HEK293 (cell line): ENCODE data around the gene RAD17.
"Not testable (repeated sequence)": the region's sequence is repeated elsewhere in the genome, so short reads cannot be mapped to it uniquely, and the experiment has no call there.

Experiments
- CTCF ChIP-seq: fragments of 450-650 bp; formaldehyde crosslinking; IDR thresholded peaks from 2 replicates; pipeline ENCODE4 v1.5.1; 2016; ENCODE audit warnings: missing biosample characterization, missing genetic modification characterization
- GLI2 ChIP-seq: fragments of 450-650 bp; formaldehyde crosslinking; IDR thresholded peaks from 2 replicates; pipeline ENCODE4; 2017; ENCODE audit warnings: missing biosample characterization, missing genetic modification characterization, low read depth, borderline replicate concordance
- YY1 ChIP-seq: fragments of 450-650 bp; formaldehyde crosslinking; IDR thresholded peaks from 2 replicates; pipeline ENCODE4 v1.5.1; 2018; ENCODE audit warnings: missing biosample characterization, missing genetic modification characterization
- ZNF324 ChIP-seq: fragments of 450-650 bp; formaldehyde crosslinking; IDR thresholded peaks from 2 replicates; pipeline ENCODE4 v1.5.1; 2016; ENCODE audit warnings: missing biosample characterization, missing genetic modification characterization
- ZNF600 ChIP-seq: fragments of 450-650 bp; formaldehyde crosslinking; IDR thresholded peaks from 2 replicates; pipeline ENCODE4 v1.5.1; 2016; ENCODE audit warnings: missing biosample characterization, missing genetic modification characterization
- TF ChIP-seq, protein P1 (sequence below): fragments of 450-650 bp; formaldehyde crosslinking; IDR thresholded peaks from 2 replicates; pipeline ENCODE4 v1.5.1; 2016; ENCODE audit warnings: missing biosample characterization, missing genetic modification characterization

GRCh38 chr5:69450527-69450926, 80.9 kb downstream of the RAD17 start:
- not testable (repeated sequence) for TF ChIP-seq GLI2 (tag by site-specific recombination); ZNF324 (tag by site-specific recombination); YY1 (tag by site-specific recombination); ZNF600; CTCF (tag by site-specific recombination)
- TF ChIP-seq, protein P1, sequence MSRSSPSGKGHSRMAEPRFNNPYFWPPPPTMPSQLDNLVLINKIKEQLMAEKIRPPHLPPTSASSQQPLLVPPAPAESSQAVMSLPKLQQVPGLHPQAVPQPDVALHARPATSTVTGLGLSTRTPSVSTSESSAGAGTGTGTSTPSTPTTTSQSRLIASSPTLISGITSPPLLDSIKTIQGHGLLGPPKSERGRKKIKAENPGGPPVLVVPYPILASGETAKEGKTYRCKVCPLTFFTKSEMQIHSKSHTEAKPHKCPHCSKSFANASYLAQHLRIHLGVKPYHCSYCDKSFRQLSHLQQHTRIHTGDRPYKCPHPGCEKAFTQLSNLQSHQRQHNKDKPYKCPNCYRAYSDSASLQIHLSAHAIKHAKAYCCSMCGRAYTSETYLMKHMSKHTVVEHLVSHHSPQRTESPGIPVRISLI: not testable (repeated sequence)
